ENCODE data around the gene SLC35E2B.
A peak's percentile ranks its signal among the peaks of the same experiment; 100 is the strongest.
"Not testable (repeated sequence)": the region's sequence is repeated elsewhere in the genome, so short reads cannot be mapped to it uniquely, and the experiment has no call there.

The SLC35E2B gene

GRCh38 chr1:1677718-1678580, 14.6 kb downstream of the SLC35E2B start:
- H3K27ac ChIP-seq: peak overlapping the region; percentile 10
- DNase-seq (ENCODE audit: low read depth, low spot score): no peak

- not testable (repeated sequence) for H3K27ac ChIP-seq
These were observed 16.5 kb downstream of the SLC35E2B start for GRCh38 chr1:1676087-1676486.

GRCh38 chr1:1675218-1675617, 17.4 kb downstream of the SLC35E2B start:
- H3K27ac ChIP-seq; DNase-seq (ENCODE audit: low read depth, low spot score): not testable (repeated sequence)

More at GRCh38 chr1:1676087-1676486, 16.5 kb downstream of the SLC35E2B start:
- DNase-seq (ENCODE audit: low read depth, low spot score): not testable (repeated sequence)

- not testable (repeated sequence) for DNase-seq (ENCODE audit: low read depth, low spot score); H3K27ac ChIP-seq
These were observed 17.8 kb downstream of the SLC35E2B start for GRCh38 chr1:1674806-1675205.

- no peak overlapping the region for H3K27ac ChIP-seq
- DNase-seq (ENCODE audit: low read depth, low spot score): no peak
These were observed 20.2 kb downstream of the SLC35E2B start for GRCh38 chr1:1672181-1672965.

DNA sequence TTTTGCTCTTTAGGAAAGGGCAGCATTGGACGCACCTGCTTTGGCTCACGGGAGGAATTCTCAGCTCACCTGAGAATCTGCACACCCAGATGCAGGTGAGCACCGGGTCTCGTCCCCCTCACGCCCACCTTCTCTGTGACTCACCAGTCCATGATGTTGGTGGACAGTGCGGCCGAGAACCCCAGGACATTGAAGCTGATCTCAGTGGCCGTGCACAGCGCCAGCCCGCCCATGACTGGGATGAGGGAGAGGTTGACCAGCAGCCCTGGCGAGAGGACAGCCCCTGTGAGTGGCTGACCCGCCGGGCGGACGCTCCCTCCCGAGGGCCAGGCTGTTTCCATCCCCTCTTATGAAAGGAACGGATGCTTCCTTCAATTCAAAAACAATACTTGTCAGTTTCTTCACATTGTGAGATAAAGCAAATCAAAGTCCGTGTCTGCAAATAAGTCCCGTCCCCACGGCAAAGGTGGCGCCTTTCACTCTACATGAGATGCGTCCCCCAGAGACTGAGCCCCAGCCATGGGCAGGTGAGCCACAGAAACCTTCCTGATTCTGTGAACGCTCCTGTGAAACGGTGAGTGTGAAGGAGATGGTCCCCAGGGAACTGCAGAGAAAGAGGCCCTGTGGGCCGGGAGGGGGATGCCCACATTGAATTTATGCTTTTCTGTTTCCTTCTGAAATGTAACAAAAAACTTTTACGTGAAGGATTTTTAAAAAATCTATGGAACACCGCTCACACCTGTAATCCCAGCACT, 21.1 kb downstream of the SLC35E2B start:
- no peak overlapping the region for H3K27ac ChIP-seq
- no peak for DNase-seq (ENCODE audit: low read depth, low spot score)

DNA sequence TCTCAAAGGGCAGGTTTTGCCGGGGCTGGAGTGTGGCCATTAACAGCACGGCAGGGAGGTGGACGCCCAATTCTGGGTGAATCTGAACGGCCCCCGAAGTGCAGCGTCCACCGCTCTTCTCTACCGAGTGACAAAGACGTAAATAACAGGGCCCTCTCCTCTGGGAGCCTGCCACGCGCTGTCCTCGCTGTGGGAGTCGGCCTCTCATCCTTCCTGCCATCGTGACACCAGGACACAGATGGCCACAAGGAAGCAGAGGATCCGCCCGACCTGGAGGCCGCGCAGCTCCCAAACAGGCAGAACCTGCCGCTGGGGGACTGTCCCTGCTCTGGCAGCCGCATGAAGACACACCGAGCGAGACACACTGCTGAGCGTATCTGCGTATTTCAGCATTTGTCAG, 21.7 kb downstream of the SLC35E2B start:
- no peak overlapping the region for H3K27ac ChIP-seq
- DNase-seq (ENCODE audit: low read depth, low spot score): no peak

DNA sequence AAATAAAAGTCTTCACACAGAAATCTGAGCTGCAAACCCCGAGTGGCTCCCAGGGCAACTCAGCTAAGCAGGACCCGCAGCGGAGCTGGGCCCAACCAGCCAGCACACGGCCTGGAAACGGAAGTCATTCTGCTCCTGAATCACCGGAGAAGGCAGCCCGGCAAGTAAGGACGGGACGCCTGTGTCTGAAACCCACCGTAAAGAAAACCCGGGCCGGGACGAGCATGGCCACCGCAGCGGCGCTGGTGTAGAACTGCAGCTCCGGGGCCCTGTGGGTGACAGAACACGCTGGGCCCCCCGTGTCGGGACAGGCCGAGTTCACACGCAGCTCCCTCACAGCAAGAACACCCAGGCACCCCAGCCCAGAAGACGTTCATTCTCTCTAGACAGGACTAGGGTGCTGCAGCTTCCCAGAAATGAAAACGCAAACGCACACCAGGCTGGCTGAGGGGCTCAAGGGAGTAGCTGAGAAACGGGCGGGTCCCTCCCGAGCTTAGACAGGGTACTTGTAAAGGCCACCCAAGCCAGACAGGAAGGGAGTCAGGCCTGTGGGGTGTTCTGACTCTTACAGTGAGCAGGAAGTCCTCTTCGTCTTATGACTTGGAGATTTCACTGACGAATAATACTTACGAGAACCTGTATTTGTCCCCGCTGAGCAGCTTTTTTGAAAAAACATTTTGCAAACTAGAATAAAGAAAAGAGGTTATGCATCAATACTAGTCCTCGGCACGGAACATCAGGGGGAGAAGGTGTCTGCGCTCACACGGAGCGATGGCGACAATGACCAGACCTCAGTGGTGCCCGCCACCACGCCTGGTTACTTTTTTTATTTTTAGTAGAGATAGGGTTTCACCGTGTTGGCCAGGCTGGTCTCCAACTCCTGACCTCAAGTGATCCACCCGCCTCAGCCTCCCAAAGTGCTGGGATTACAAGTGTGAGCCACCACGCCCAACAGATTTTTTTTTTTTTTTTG, 22.8 kb downstream of the SLC35E2B start:
- DNase-seq (ENCODE audit: low read depth, low spot score): no peak
- no peak overlapping the region for H3K27ac ChIP-seq

GRCh38 chr1:1666526-1666925, 26.1 kb downstream of the SLC35E2B start:
- DNase-seq (ENCODE audit: low read depth, low spot score): no peak
- H3K27ac ChIP-seq: no peak overlapping the region

- no peak for DNase-seq (ENCODE audit: low read depth, low spot score)
- H3K27ac ChIP-seq: no peak overlapping the region
These were observed 26.8 kb downstream of the SLC35E2B start for GRCh38 chr1:1665815-1666251.

DNA sequence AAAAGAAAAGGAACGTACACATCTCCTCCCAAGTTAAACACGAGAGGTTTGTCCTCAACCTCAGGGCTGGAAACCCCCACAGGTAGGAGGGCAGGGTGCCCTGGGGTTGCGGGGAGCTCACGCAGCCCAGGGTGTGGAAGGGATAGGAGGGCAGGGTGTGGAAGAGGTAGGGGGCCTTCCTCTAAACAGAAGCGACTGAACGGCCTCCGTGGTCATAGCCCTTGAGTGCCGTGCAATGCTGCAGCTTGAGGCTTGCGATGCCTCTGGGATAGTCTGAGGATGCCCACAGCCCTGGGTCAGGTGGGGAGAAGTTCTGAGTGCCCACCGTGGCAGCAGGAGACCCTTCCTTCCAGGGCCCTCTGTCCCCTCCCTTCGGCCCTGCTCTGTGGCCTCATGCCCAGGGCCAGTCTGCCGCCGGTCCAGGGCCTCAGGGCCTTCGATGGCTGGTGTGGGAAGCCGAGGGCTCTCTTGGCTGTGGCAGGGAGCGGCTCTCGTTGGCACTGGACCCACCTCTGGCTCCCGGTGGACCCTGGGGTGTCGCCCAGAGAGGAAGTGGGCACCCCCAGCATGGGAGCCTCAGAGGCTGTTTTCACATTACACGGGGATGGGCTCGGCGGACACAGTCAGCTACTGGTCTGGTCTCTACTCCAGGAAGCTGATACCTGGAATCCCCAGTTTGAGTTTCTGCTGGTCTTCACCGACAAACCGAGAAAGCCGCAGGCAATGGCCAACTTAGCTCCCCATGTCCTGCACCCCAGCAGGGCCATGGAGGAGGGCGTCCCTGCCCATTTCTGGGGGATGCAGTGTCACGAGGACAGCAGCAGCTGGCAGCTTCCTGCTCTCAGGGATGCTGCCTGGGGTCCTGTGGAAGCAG, 27.4 kb downstream of the SLC35E2B start:
- H3K27ac ChIP-seq: no peak overlapping the region
- DNase-seq (ENCODE audit: low read depth, low spot score): no peak

DNA sequence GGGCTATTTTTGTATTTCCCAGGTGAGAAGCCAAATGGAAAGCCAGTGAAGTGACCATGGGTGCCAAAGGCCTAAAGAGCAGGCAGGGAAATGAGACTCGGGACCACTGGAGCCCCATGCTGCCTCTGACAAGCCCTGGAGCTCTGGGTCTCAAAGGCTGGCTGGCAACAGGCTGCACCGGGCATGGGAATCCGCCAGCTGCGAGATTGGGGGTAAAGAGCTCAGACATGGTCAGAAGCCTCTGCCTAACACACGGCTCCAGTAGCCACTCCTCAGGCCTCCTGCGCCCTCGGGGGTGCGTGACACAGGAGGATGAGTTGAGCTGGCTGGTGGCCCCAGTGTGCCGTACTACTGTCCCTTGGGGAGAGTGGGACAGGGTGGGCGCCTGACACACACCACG, 28.3 kb downstream of the SLC35E2B start:
- not testable (repeated sequence) for H3K27ac ChIP-seq; DNase-seq (ENCODE audit: low read depth, low spot score)

DNA sequence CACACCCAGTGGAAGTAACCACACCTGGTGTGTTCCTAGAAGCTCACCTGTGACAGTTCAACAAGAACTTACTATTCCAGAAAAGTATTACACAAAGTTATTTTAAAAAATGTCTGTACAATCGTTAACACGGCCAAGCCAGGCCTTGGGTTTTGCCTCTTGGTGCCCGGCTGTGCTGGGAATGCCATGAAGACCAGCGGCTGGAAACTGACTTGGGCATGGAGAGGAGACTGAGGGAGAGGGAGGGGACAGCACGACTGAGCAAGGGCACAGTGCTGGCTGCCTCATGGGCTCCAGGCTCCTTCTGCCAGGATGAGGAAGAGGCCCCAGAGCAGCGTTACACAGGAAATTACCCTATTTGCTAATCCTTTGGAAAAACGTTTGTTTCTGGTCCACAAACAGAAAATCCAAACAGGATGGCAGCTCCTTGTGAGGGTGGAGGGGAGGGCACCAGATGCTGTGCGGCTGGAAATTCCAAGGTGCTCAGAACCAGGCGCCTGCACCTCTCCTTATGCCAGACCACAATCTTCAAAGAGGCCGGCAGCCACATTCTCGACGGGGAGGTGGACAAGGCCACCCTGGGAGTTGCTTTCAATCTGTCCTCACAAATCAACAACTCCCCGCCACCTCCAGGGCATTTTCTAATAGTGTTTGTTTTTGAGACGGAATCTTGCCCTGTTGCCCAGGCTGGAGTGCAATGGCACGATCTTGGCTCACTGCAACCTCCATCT, 29.6 kb downstream of the SLC35E2B start:
- DNase-seq (ENCODE audit: low read depth, low spot score); H3K27ac ChIP-seq: not testable (repeated sequence)

DNA sequence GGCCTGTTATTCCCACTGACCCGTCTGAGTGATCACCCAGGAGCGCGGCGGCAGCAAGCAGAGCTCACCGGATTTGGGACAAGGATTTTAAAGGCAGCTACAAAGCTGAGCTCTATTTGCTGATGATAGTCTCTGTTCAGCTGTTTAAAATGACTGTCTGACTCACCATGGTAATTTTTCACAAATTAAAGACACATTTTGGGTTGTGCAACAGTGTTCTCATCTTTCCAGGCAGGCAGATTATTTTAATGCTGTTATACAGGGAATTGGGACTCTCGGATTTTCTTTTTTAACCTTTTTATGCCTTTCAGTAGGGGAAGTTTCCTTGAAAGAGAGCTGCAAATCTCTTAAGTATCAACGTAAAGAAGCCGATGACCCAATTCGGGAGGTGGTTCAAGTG, 30.2 kb downstream of the SLC35E2B start:
- not testable (repeated sequence) for H3K27ac ChIP-seq; DNase-seq (ENCODE audit: low read depth, low spot score)

DNA sequence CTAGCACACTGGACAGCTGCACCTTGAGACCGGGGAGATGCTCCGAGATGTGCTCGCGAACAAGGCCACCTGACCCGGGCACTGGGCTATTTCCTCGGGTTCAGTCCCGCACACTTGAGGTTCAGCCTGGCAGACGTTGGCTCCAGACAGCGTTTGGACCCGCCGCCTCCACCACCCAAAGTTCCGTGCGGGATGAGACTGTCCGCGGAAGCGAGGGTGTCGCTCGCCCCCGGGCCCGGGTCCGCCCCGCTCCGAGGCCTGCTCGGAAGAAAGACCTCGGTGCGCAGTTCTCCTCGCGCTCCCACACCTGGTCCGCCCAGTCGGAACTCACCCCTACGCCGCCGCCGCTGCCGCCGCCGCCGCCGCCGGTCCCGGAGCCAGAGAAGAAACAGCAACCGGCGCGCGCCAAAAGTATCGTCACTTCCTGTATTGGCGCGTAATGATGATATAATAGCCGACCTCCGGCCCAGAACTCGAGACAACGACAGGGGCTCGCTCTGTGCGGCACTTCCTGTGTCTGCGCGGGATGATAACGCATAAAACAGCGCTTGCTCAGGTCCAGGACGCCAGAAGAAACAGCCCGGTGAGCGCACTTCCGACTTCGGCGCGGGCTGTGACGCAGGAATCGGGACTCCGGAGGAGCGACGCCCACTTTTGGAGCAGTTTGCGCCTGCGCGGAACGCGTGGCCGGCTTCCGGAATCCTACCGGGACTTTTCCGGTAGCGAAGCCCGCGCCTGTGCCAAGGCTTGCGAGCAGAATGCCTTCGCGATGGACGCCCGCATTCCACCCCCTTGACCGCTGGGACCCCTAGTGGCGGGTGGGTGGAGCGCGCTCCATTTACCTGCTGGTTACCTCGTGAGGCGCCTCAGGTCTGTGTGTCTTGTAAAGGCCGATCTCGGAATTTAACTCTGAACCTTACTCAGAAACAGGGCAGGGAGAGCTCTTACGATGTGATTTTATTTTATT, 33.7 kb downstream of the SLC35E2B start, which contains the start of gene CDK11B:
CDK11B (minus strand) TSS at position 422 of the 967 bp plus-strand sequence. CDS start 1,519 bp downstream, outside the sequence.
- peak within 1 kb of the TSS; percentile 81 for H3K27ac ChIP-seq

GRCh38 chr1:1648265-1648664, 44.3 kb downstream of the SLC35E2B start:
- H3K27ac ChIP-seq; DNase-seq (ENCODE audit: low read depth, low spot score): not testable (repeated sequence)

More for the DNA sequence above, 33.7 kb downstream of the SLC35E2B start, which contains the start of gene CDK11B:
- DNase-seq (ENCODE audit: low read depth, low spot score): peak; percentile 73
